K562 (cell line): Measurements from ENCODE around the gene PDE11A. TPM values are rescaled to one million over a fixed set of nuclear protein-coding genes. Genes with fewer than 3 reads are reported as not detected.

Experiments used
- ARID1B ChIP-seq: fragments of 450-650 bp; IDR thresholded peaks from 2 replicates; pipeline ENCODE4 v1.6.1; 2016; ENCODE audit warnings: antibody characterized with exemption, mild to moderate bottlenecking, inconsistent platforms
- FOXJ2 ChIP-seq: fragments of 200-800 bp; sonication (Bioruptor generic); IDR thresholded peaks from 2 replicates; pipeline ENCODE4 v1.6.1; 2016; ENCODE audit warnings: missing genetic modification characterization, missing compliant biosample characterization
- HMG20A ChIP-seq: fragments of 450-650 bp; formaldehyde crosslinking; conservative IDR thresholded peaks from 2 replicates; pipeline ENCODE4 v1.4.0; 2020; ENCODE audit warnings: mild to moderate bottlenecking, mixed read lengths
- HNRNPLL ChIP-seq: fragments of 200-400 bp; formaldehyde crosslinking; IDR thresholded peaks from 2 replicates; pipeline ENCODE4 v1.6.1; 2017; ENCODE audit warnings: low read length, low read depth, mild to moderate bottlenecking; ENCODE audit not compliant: poor library complexity, severe bottlenecking
- LARP7 ChIP-seq: fragments of 450-650 bp; IDR thresholded peaks from 2 replicates; pipeline ENCODE4 v1.6.1; 2016
- MAZ ChIP-seq, 2 experiments: fragments of 450-650 bp in 1 of 2; sonication (generic) in 1 of 2; formaldehyde crosslinking; IDR thresholded peaks in 1 of 2; conservative IDR thresholded peaks in 1 of 2; 2 replicates each; pipeline versions ENCODE4 v1.4.0 to v1.5.0; 2020; ENCODE audit warnings: mild to moderate bottlenecking in 1 of 2, missing genetic modification reagents in 1 of 2
- MECOM ChIP-seq: fragments of 250-450 bp; sonication (Bioruptor Pico); IDR thresholded peaks from 2 replicates; pipeline ENCODE4 v1.8.0; 2022; ENCODE audit warnings: inconsistent platforms
- MEIS2 ChIP-seq: fragments of 450-650 bp; IDR thresholded peaks from 2 replicates; pipeline ENCODE4 v1.6.1; 2014; ENCODE audit warnings: mild to moderate bottlenecking; ENCODE audit not compliant: partially characterized antibody
- NFE2 ChIP-seq: IDR thresholded peaks from 2 replicates; pipeline ENCODE4 v1.6.1; 2014; ENCODE audit warnings: antibody characterized with exemption, low read depth
- PBX2 ChIP-seq, 2 experiments: IDR thresholded peaks in 1 of 2; conservative IDR thresholded peaks in 1 of 2; 2 replicates each; pipeline ENCODE4 v1.6.1; 2016; ENCODE audit warnings: low read depth in 2 of 2, mild to moderate bottlenecking in 1 of 2, missing compliant biosample characterization in 1 of 2, missing genetic modification characterization in 1 of 2, moderate library complexity in 1 of 2
- TEAD1 ChIP-seq, 2 experiments: fragments of 450-650 bp in 1 of 2; sonication (generic) in 1 of 2; formaldehyde crosslinking; IDR thresholded peaks; 2 replicates each; pipeline versions ENCODE4 v1.4.0 to v1.8.0; 2020 to 2022; ENCODE audit warnings: mild to moderate bottlenecking in 2 of 2, missing genetic modification reagents in 1 of 2
- ZBTB12 ChIP-seq: fragments of 250-450 bp; sonication (Bioruptor Pico); IDR thresholded peaks from 2 replicates; pipeline ENCODE4 v1.4.0; 2020
- ZBTB9 ChIP-seq: fragments of 450-650 bp; formaldehyde crosslinking; IDR thresholded peaks from 2 replicates; pipeline ENCODE4 v1.4.0; 2020; ENCODE audit warnings: mild to moderate bottlenecking, moderate library complexity
- ZNF165 ChIP-seq: fragments of 250-450 bp; sonication (Bioruptor Pico); IDR thresholded peaks from 2 replicates; pipeline ENCODE4 v1.4.0; 2020; ENCODE audit warnings: borderline replicate concordance
- ZNF449 ChIP-seq: fragments of 250-450 bp; sonication (Bioruptor Pico); IDR thresholded peaks from 2 replicates; pipeline ENCODE4 v1.8.0; 2022; ENCODE audit warnings: moderate library complexity, mild to moderate bottlenecking, inconsistent platforms
- ZNF583 ChIP-seq: fragments of 250-450 bp; sonication (Bioruptor Pico); IDR thresholded peaks from 2 replicates; pipeline ENCODE4 v1.4.0; 2020
- ZNF644 ChIP-seq: fragments of 200-800 bp; sonication (Bioruptor generic); IDR thresholded peaks from 2 replicates; pipeline ENCODE4 v1.6.1; 2016; ENCODE audit warnings: low read depth, missing genetic modification characterization, missing compliant biosample characterization
- polyA plus RNA-seq, 8 experiments: library from polyadenylated mRNA; depleted of rRNA in 4 of 8; stranded (reverse) in 5 of 8; unstranded in 3 of 8; fragments of >200 nt; fragmentation: Nextera tagmentation in 2 of 8; fragmentation: Illumina TruSeq in 1 of 8; extraction: Ambion mirVana in 2 of 8; extraction: Trizol in 1 of 8; gene quantifications; 2 replicates each; pipeline versions ENCODE4 v1.2.1 to v1.2.3, GENCODE V29; 2011 to 2014; ENCODE audit warnings: inconsistent platforms in 1 of 8, missing spikeins in 1 of 8
- total RNA-seq, 7 experiments: library from RNA; depleted of rRNA in 6 of 7; stranded (reverse); fragments of >200 nt in 6 of 7; fragmentation: Illumina TruSeq in 2 of 7; extraction: Trizol in 2 of 7; gene quantifications; 2 replicates each; pipeline versions ENCODE4 v1.2.1 to v1.2.3, GENCODE V29; 2011 to 2021; ENCODE audit warnings: low replicate concordance in 1 of 7

The PDE11A gene
- total and polyA plus RNA-seq, 9 of the 15 experiments (the other 6 are each of a cell fraction or from before 2014, with no cell fraction given), result 3.2 to 22.1 (median 5.7) TPM

- TF ChIP-seq MAZ (CRISPR knock-in tag; conservative IDR thresholded peaks at IDR 0.05 in 1 of 2, IDR thresholded peaks at IDR 0.05 in 1 of 2), result 0 out of 4 replicates have a peak, but pooled peaks of 1 of the 2 experiments have one; percentile 38
- no peak for TF ChIP-seq ZNF644 (tag)
- peak; percentile 63; the same call in 1 of the 2 replicates for TF ChIP-seq NFE2
- no peak for TF ChIP-seq HNRNPLL
- 0 out of 2 replicates have a peak, but pooled peaks have one; percentile 39 for TF ChIP-seq ZNF583 (CRISPR knock-in tag)
- no peak for TF ChIP-seq LARP7
- no peak for TF ChIP-seq PBX2 (CRISPR knock-in tag; IDR thresholded peaks at IDR 0.05; ENCODE audit: low read depth)
- TF ChIP-seq PBX2 (tag; conservative IDR thresholded peaks at IDR 0.05; ENCODE audit: low read depth), result peak; percentile 64
- TF ChIP-seq ZNF165 (CRISPR knock-in tag), result peak; percentile 30; the same call in 1 of the 2 replicates
- TF ChIP-seq TEAD1 (CRISPR knock-in tag; IDR thresholded peaks at IDR 0.05), result peak in 1 of 2 experiments; percentile 72; a peak in 1 of 4 replicates
- peak; percentile 31 for TF ChIP-seq MEIS2
- TF ChIP-seq FOXJ2, result peak; percentile 97
- 0 out of 2 replicates have a peak, but pooled peaks have one; percentile 71 for TF ChIP-seq ZBTB9 (CRISPR knock-in tag)
- 0 out of 2 replicates have a peak, but pooled peaks have one; percentile 26 for TF ChIP-seq MECOM (CRISPR knock-in tag)
- TF ChIP-seq ZBTB12 (CRISPR knock-in tag), result 0 out of 2 replicates have a peak, but pooled peaks have one; percentile 16
- TF ChIP-seq ARID1B, result peak; percentile 28; the same call in 1 of the 2 replicates
- TF ChIP-seq HMG20A, result 0 out of 2 replicates have a peak, but pooled peaks have one; percentile 46
- no peak for TF ChIP-seq ZNF449 (CRISPR knock-in tag)
Observed at GRCh38 chr2:177889818-177890460, 182.6 kb downstream of the PDE11A start (continued).
